GM18505 (cell line): ENCODE data around the gene KRT32.

Source experiments
- ATAC-seq: cut with Tn5 transposase; IDR thresholded peaks from one replicate; pipeline ENCODE4 v1.9.1; 2021; ENCODE audit not compliant: unreplicated experiment
- POLR2A ChIP-seq: IDR thresholded peaks from 4 replicates; pipeline ENCODE4 v1.6.1; 2011; ENCODE audit warnings: borderline replicate concordance; ENCODE audit not compliant: insufficient read depth, insufficient read length; ENCODE audit errors: extremely low read depth

The KRT32 gene

DNA sequence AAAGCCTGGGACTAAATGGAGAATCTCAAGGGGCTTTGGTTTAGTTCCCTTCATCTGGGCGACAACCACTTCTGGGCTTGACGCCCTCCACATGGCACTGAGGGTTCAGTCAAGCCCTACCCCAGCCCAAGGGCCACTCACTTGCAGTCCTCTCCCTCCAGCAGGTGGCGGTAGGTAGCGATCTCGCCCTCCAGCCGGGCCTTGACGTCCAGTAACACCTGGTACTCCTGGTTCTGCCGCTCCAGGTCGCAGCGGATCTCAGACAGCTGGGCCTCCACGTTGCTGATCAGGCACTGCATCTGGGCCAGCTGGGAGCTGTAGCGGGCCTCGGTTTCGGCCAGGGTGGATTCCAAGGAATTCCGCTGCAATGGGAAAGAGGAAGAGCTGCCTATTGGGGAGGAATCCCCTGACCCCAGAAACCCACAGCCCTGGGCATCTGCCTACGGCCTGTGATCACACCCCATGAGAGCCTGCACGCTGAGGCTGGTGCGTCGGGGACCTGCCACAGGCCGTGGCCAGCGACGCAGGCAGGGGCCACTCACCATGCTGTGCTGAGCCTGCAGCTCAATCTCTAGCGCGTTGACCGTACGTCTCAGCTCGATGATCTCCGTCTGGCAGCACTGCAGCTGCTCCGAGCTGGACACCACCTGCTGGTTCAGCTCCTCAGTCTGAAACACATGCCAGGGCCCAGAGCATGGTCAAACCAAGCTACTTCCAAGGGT, 19.8 kb upstream of the KRT32 start:
- ATAC-seq: no peak
- TF ChIP-seq POLR2A: no peak

DNA sequence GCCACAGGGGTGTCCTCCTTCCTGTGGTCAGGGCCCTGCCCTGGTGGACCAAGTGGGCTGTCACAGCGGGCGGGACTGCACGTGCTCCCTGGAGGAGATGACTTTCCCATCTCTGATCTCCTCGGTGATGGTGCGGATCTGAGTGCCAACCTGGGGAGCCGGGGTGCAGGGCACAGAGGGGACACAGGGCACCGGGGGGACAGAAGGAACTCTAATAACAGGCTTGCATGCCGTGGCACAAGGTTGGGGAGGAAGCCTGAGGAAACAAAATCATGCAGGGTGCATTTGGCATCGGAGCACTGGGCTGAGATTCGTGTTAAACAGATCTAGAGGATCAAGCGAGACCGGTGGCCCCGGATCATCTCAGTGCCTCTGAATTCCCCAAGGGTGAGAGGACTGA, 19.1 kb upstream of the KRT32 start:
- no peak for TF ChIP-seq POLR2A
- ATAC-seq: no peak

DNA sequence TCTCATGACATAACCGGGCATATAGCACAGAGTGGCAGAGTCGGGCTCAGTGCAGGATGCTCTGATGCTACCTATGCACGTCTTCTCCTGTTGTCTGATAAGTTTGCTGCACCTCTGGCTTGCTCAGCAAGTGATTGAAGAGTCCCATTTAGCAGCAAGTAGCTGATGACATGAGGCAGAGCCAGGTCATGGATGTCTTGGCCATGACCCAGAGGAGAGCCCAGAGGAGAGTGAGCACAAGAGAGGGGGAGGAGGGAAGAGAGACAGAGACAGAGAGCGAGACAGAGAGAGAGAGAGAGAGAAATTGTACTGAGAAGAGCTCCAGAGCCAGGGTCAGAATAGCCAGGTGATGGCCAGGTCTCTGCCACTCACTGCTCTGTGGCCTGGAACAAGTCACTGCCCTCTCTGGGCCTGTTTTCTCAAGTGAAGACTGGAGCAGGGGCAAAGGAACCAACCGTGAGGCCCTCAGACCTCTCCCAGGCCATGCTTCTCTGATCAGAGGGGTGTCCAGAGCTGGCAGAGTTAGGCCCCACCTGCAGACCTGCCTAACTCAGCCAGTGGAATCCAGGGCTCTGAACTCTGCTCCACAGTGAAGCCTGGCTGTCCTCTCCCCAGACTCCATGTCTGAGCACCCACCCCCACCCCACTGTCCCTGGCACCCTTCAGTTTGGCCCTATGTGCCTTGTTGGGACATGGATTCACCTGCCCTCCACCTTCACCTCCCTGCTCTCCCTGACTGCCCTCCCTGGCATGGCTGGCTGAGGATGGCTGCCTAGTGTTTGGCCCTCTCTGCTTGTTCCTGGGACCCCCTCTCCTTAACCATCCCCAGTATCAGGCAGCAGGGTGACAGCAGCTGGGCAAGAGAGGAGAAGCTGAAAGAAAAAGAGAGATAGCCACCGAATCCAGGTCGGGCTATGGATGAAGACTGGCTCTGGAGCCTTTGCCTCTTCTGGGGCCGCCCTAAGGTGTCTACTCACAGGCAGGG, 18.0 kb upstream of the KRT32 start:
- ATAC-seq: no peak

DNA sequence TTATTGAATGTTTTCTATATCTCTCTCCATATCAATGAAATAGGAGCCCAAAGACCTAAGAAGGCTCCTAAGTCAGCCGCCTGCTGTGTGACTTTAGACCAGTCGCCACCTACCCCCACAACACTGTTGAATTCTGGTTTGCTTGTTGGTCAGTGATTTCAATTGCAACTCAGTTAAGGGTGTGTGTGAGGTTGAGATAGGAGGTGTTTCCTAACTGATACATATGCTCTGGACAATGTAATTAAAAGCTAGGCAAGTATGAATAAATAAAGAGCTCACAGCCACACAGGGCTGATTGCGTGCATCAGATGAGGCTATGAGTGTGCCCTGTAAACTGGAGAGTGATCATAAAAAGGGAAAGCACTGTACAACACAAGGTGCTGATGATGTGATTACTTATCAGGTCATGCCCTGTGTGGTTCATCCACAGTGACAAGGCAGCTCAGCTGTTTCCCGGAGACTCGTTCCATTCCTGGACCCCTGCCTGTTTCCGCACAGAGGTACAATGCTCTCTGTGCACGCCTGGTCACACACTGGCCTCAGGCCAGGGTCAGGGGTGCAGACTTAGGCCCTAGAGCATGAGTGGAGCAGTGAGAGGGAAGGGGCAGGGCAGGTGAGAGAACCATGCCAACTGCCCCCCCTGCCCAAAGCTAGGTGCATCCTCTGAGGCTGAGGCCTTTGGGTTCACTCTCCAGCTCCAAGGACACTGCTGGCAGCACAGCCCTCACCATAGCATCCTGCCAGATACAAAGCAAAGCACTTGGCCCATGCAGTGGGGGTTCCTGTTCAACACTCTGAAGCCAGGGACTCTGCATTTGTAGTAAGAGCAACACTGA, 17.0 kb upstream of the KRT32 start:
- no peak for TF ChIP-seq POLR2A
- no peak for ATAC-seq

More for the DNA sequence above, 18.0 kb upstream of the KRT32 start:
- no peak for TF ChIP-seq POLR2A

GRCh38 chr17:41483531-41483930, 16.3 kb upstream of the KRT32 start:
- ATAC-seq: no peak
- no peak for TF ChIP-seq POLR2A

GRCh38 chr17:41481036-41481435, 13.8 kb upstream of the KRT32 start, which contains the start of gene KRT35:
TSS of gene KRT35 (minus strand) at chr17:41481151. CDS start at chr17:41481097, 54 bp downstream.
- no peak for TF ChIP-seq POLR2A
- no peak for ATAC-seq

DNA sequence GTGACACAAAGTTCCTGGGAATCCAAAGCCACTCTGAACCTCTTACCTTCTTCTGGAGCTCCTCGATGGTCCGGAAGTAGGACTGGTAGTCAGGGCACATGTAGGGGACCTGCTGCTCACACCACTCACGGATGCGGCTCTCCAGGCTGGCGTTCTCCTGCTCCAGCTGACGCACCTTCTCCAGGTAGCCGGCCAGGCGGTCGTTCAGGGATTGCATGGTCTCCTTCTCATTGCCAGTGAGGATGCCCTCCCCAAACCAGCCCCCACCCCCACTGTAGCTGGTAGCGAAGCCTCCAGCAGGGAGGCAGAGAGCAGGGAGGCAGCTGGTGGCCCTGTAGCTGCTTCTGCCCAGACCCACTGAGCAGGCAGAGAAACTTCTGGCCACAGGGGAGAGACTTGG, 13.4 kb upstream of the KRT32 start:
- TF ChIP-seq POLR2A: no peak
- no peak for ATAC-seq

- no peak for ATAC-seq
- TF ChIP-seq POLR2A: no peak
Observed at GRCh38 chr17:41480136-41480535, 12.9 kb upstream of the KRT32 start.

DNA sequence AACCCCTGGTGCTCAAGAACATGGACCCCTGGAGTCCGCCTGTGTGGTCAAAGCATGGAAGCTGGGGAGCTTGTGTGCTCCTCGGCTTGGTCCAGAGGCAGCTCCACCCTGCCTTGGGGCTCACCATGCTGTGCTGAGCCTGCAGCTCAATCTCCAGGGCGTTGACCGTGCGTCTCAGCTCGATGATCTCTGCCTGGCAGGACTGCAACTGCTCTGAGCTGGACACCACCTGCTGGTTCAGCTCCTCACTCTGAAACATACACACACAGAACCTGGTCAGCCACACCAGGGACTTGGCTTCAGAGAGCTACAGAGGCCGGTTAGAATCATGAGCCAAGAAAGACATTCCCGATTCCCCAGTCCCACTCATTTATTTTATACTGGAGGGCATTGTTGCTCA, 11.1 kb upstream of the KRT32 start:
- TF ChIP-seq POLR2A: no peak
- ATAC-seq: no peak

- ATAC-seq: no peak
- no peak for TF ChIP-seq POLR2A
Observed at GRCh38 chr17:41476866-41477815, 10.0 kb upstream of the KRT32 start.

- TF ChIP-seq POLR2A: no peak
- ATAC-seq: no peak
Observed at GRCh38 chr17:41475421-41475820, 8.2 kb upstream of the KRT32 start.

DNA sequence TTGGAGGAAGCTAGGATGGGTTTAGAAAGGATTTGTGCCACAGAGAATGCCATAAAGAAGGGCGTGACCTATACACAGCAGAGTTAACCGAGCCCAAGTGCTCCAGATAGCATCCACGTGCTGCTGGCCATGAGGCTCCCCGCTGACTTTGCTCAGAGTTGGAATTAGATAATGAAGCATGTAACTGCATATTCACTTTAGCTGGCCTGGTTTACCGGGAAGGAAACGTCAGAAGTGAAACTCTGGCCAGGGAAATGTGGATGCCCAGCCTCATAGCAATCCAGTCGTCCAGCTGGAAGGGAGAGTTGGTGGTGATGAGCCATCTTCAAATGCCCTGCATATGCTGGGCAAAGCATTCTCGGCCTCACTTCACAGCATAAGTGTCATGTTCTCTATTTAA, 7.7 kb upstream of the KRT32 start:
- TF ChIP-seq POLR2A: no peak
- ATAC-seq: no peak

- ATAC-seq: no peak
- no peak for TF ChIP-seq POLR2A
Observed at GRCh38 chr17:41468346-41468745, 1.2 kb upstream of the KRT32 start.

- TF ChIP-seq POLR2A: no peak
- ATAC-seq: no peak
Observed at GRCh38 chr17:41467561-41467960, 375 bp upstream of the KRT32 start.
